ENCODE results near the gene SPNS2. TPM values are rescaled to one million over a fixed set of nuclear protein-coding genes. Genes with fewer than 3 reads are reported as not detected.

The SPNS2 gene
- polyA plus RNA-seq, 1 of the 3 experiments (the other 2 are of a cell fraction): 0.08 TPM

DNA sequence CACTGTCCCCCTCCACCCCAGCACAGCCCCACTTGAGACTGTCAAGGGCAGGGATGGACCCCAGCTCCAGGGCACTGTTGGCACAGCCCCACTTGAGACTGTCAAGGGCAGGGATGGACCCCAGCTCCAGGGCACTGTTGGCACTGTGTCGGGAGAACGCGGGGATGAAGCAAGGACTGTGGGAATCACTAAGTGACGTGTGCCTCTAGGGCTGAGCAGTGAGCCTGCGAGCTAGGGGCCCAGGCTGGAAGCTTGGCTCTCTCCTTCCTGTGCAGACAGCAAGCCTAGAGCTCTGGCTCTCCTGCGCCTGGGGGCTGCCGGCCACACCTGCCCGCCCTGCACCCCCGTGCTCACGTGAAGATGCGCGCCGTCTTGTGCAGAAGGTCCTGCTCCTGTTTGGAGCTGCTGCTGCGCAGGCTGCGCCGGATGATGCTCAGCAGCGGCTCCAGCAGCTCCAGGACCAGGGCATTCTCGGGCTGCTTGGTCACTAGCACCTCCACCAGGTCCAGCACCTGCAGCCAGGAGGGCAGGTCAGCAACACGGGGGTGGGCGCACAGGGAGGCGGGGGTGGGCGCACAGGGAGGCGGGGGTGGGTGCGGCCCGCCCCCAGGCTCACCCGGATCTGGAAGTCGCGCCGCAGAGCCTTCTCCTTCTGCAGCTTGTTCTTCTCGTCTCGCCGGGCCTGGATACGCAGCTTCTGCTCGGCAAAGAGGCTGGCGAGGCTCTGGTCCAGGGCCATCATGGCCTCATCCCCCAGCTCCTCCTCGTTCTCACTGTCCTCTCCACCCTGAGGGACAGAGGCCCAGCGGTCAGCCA, 45.7 kb downstream of the SPNS2 start (continued):
- TF ChIP-seq NRF1 (IDR thresholded peaks at IDR 0.05; ENCODE audit: low read depth, low read length): no peak
- TF ChIP-seq RAD21 (IDR thresholded peaks at IDR 0.05; ENCODE audit: low read length): no peak
- no peak for TF ChIP-seq TCF12 (IDR thresholded peaks at IDR 0.05)
- no peak for TF ChIP-seq RXRA (IDR thresholded peaks at IDR 0.05; ENCODE audit: borderline replicate concordance, low read depth)
- no peak for TF ChIP-seq EP300 (IDR thresholded peaks at IDR 0.05; ENCODE audit: borderline replicate concordance in 1 of 2, low read depth in 1 of 2, low read length in 1 of 2)

DNA sequence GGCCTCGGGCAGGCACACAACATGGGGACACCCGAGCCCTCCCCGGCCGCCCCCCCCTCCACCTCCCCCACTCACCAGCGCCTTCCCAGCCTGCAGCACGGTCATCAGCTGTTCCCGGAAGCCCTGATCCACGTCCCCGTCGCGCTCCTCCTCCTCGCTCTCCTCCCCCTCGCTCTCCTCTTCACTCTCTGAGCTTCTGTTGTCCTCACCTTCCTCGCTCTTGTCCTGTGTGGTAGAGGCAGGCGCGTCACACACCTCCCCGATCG, 46.2 kb downstream of the SPNS2 start:
- H3K4me1 ChIP-seq (ENCODE audit: control insufficient read depth in 1 of 2, insufficient read depth in 2 of 2, low read depth in 1 of 2, low read length in 1 of 2): no peaks in the 10 kb centered on the region
- DNase-seq: no peak
- POLR2A ChIA-PET: interaction anchor here (1.2 to 1.4 kb wide), 2 partner anchors 10 kb away, joined by 3 to 4 read pairs; partner anchors contain the start of gene MYBBP1A
- no peaks in the 10 kb centered on the region for H4K20me1 ChIP-seq (ENCODE audit: insufficient read depth)
- TF ChIP-seq EZH2phosphoT487 (IDR thresholded peaks at IDR 0.05; ENCODE audit: borderline replicate concordance, low read depth) (no peak), RCOR1 (IDR thresholded peaks at IDR 0.05; ENCODE audit: low read length) (no peak), TAF1 (IDR thresholded peaks at IDR 0.05; ENCODE audit: borderline replicate concordance, low read depth, low read length) (no peak), FOXM1 (IDR thresholded peaks at IDR 0.05; ENCODE audit: low read depth) (no peak), MXI1 (IDR thresholded peaks at IDR 0.05; ENCODE audit: low read depth, low read length) (no peak), SIN3A (IDR thresholded peaks at IDR 0.05; ENCODE audit: borderline replicate concordance, low read depth, low read length) (no peak), RXRA (IDR thresholded peaks at IDR 0.05; ENCODE audit: borderline replicate concordance, low read depth) (no peak), CHD2 (IDR thresholded peaks at IDR 0.05; ENCODE audit: low read length, partially characterized antibody) (no peak)
- TF ChIP-seq, protein P1, sequence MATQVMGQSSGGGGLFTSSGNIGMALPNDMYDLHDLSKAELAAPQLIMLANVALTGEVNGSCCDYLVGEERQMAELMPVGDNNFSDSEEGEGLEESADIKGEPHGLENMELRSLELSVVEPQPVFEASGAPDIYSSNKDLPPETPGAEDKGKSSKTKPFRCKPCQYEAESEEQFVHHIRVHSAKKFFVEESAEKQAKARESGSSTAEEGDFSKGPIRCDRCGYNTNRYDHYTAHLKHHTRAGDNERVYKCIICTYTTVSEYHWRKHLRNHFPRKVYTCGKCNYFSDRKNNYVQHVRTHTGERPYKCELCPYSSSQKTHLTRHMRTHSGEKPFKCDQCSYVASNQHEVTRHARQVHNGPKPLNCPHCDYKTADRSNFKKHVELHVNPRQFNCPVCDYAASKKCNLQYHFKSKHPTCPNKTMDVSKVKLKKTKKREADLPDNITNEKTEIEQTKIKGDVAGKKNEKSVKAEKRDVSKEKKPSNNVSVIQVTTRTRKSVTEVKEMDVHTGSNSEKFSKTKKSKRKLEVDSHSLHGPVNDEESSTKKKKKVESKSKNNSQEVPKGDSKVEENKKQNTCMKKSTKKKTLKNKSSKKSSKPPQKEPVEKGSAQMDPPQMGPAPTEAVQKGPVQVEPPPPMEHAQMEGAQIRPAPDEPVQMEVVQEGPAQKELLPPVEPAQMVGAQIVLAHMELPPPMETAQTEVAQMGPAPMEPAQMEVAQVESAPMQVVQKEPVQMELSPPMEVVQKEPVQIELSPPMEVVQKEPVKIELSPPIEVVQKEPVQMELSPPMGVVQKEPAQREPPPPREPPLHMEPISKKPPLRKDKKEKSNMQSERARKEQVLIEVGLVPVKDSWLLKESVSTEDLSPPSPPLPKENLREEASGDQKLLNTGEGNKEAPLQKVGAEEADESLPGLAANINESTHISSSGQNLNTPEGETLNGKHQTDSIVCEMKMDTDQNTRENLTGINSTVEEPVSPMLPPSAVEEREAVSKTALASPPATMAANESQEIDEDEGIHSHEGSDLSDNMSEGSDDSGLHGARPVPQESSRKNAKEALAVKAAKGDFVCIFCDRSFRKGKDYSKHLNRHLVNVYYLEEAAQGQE (IDR thresholded peaks at IDR 0.05; ENCODE audit: low read depth, low read length): no peak
- no peaks in the 10 kb centered on the region for H3F3A ChIP-seq (replicated peaks; ENCODE audit: insufficient read depth)
- no peak overlapping the region for H3K9ac ChIP-seq
- H3K27ac ChIP-seq (ENCODE audit: low read depth in 2 of 2, low read length in 1 of 2): no peak overlapping the region
- no peak overlapping the region for H3K4me2 ChIP-seq
- H3K27me3 ChIP-seq (ENCODE audit: insufficient read depth): no peaks in the 10 kb centered on the region
- H3K79me2 ChIP-seq (ENCODE audit: insufficient read depth): no peaks in the 10 kb centered on the region
- H3K9me3 ChIP-seq: no peaks in the 10 kb centered on the region
- CTCF ChIA-PET: interaction anchor here (1.7 kb wide), 1 partner anchor 10 kb away, joined by 4 read pairs; the partner anchor contains the start of gene MYBBP1A
- H2AFZ ChIP-seq (ENCODE audit: low read depth): no peak overlapping the region
- no peaks in the 10 kb centered on the region for H3K9me2 ChIP-seq
- 97% methylated on average over 17 of the region's 18 CpGs for WGBS (ENCODE audit: low lambda C conversion rate)
- H3K4me3 ChIP-seq (ENCODE audit: low read depth in 2 of 2, low read length in 1 of 2): no peak overlapping the region
- H3K36me3 ChIP-seq (replicated peaks in 1 of 2; ENCODE audit: control insufficient read depth in 1 of 2, insufficient read depth in 2 of 2, low read length in 1 of 2): peaks cover 8 to 85% of the 10 kb centered on the region in 2 experiments

Measured in SK-N-SH (cell line).